ENCODE data around the gene PTPRT. TPM values are rescaled to one million over a fixed set of nuclear protein-coding genes. Genes with fewer than 3 reads are reported as not detected.

PTPRT gene
- total RNA-seq, 1 experiment from 2014 or later, result 0.13 TPM

DNA sequence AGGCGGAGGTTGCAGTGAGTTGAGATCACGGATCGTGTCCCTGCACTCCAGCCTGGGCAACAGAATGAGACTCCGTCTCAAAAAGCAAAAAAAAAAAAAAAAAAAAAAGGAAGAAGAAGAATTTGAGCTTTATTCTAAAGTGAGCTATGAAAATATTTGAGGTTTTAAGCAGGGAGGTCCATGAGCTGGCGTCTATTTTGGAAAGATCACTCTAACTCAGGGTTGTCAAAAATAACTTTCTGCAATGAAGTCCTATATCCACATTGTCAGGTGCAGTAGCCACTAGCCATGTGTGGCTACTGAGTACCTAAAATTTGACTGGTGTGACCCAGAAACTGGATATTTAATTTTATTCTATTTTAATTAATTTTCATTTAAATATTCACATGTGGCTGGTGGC is 217.1 kb downstream of the PTPRT start:
- H3K27me3 Mint-ChIP-seq (ENCODE audit: low read depth), result no peaks in the 10 kb centered on the region; the same call in 1 of the 2 replicates
- WGBS (ENCODE audit: extremely low coverage, insufficient read length, low lambda C conversion rate), result no CpG with 5 or more reads among the region's 5 CpGs

More for the DNA sequence above, 217.1 kb downstream of the PTPRT start:
- Histone ChIP-seq H3K27ac (ENCODE audit: insufficient read length, low read depth, low read length) (no peak overlapping the region), H3K79me1 (ENCODE audit: insufficient read depth, low read depth, low read length, poor library complexity, severe bottlenecking) (no peaks in the 10 kb centered on the region), H3T11ph (ENCODE audit: low read length) (no peak overlapping the region), H3K56ac (ENCODE audit: insufficient read length, low read depth, low read length) (no peak overlapping the region), H3K14ac (ENCODE audit: insufficient read depth, low read length) (no peak overlapping the region), H2BK120ac (ENCODE audit: low read depth, low read length, poor library complexity, severe bottlenecking) (no peak overlapping the region), H2AK5ac (ENCODE audit: insufficient read length, low read length) (no peak overlapping the region), H4K5ac (ENCODE audit: insufficient read length, low read depth, low read length) (no peak overlapping the region), H2AFZ (ENCODE audit: low read length) (no peak overlapping the region), H4K20me1 (ENCODE audit: control insufficient read depth, insufficient read depth, insufficient read length) (no peaks in the 10 kb centered on the region), H4K91ac (ENCODE audit: insufficient read length, low read depth, low read length) (no peak overlapping the region), H4K8ac (replicated peaks; ENCODE audit: insufficient read length, low read depth, low read length) (no peak overlapping the region), H2BK15ac (ENCODE audit: low read depth, low read length) (no peak overlapping the region), H3K4me2 (ENCODE audit: insufficient read depth, insufficient read length, low read length) (no peak overlapping the region), H3K4me1 (ENCODE audit: insufficient read depth, low read length) (no peaks in the 10 kb centered on the region), H2BK5ac (ENCODE audit: insufficient read length, low read length) (no peak overlapping the region), H3K18ac (ENCODE audit: insufficient read length, low read depth, low read length) (no peak overlapping the region), H3K27me3 (ENCODE audit: insufficient read depth, low read length) (no peaks in the 10 kb centered on the region), H3K9me3 (ENCODE audit: control insufficient read depth, low read depth, low read length) (no peaks in the 10 kb centered on the region), H3K4ac (ENCODE audit: low read depth, low read length) (no peak overlapping the region), H2BK12ac (ENCODE audit: insufficient read length, low read depth, low read length) (no peak overlapping the region), H3K79me2 (ENCODE audit: insufficient read depth, low read length) (no peaks in the 10 kb centered on the region), H3K23ac (ENCODE audit: insufficient read length, low read depth, low read length) (no peak overlapping the region), H2BK20ac (ENCODE audit: low read depth, low read length, poor library complexity, severe bottlenecking) (no peak overlapping the region), H3K23me2 (ENCODE audit: insufficient read length, low read depth, low read length, poor library complexity, severe bottlenecking) (no peaks in the 10 kb centered on the region), H3K9ac (ENCODE audit: extremely low read depth, insufficient read length, low read length) (no peak overlapping the region)
- no peak overlapping the region for H3K4me3 Mint-ChIP-seq
- H3K27ac Mint-ChIP-seq, result no peak overlapping the region
- H3K36me3 Mint-ChIP-seq (ENCODE audit: insufficient read depth in 1 of 3, low read depth in 3 of 3), result no peaks in the 10 kb centered on the region
- H3K4me1 Mint-ChIP-seq, result peaks cover 2 to 8% of the 10 kb centered on the region in 2 experiments; a peak in 3 of 4 replicates
- TF ChIP-seq, protein P1, sequence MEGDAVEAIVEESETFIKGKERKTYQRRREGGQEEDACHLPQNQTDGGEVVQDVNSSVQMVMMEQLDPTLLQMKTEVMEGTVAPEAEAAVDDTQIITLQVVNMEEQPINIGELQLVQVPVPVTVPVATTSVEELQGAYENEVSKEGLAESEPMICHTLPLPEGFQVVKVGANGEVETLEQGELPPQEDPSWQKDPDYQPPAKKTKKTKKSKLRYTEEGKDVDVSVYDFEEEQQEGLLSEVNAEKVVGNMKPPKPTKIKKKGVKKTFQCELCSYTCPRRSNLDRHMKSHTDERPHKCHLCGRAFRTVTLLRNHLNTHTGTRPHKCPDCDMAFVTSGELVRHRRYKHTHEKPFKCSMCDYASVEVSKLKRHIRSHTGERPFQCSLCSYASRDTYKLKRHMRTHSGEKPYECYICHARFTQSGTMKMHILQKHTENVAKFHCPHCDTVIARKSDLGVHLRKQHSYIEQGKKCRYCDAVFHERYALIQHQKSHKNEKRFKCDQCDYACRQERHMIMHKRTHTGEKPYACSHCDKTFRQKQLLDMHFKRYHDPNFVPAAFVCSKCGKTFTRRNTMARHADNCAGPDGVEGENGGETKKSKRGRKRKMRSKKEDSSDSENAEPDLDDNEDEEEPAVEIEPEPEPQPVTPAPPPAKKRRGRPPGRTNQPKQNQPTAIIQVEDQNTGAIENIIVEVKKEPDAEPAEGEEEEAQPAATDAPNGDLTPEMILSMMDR (conservative IDR thresholded peaks at IDR 0.05), result no peak
- no peak for DNase-seq
- H3K9me3 Mint-ChIP-seq, result no peaks in the 10 kb centered on the region
